HEK293T (cell line): ENCODE results near the gene LYSMD3.

ENCODE experiments used
- BHLHE40 ChIP-seq: fragments of 450-650 bp; IDR thresholded peaks from 2 replicates; pipeline ENCODE4 v1.6.1; 2016; ENCODE audit warnings: mild to moderate bottlenecking, moderate library complexity, borderline replicate concordance
- CTBP1 ChIP-seq: fragments of 450-650 bp; IDR thresholded peaks from 2 replicates; pipeline ENCODE4 v1.6.1; 2016; ENCODE audit warnings: borderline replicate concordance
- ELF4 ChIP-seq: fragments of 450-650 bp; IDR thresholded peaks from 2 replicates; pipeline ENCODE4 v1.6.1; 2017; ENCODE audit warnings: antibody characterized with exemption
- FOXA1 ChIP-seq: fragments of 450-650 bp; IDR thresholded peaks from 2 replicates; pipeline ENCODE4 v1.6.1; 2016; ENCODE audit warnings: mild to moderate bottlenecking
- FOXK2 ChIP-seq: fragments of 450-650 bp; IDR thresholded peaks from 2 replicates; pipeline ENCODE4 v1.6.1; 2016; ENCODE audit warnings: mild to moderate bottlenecking
- HDGF ChIP-seq: fragments of 450-650 bp; IDR thresholded peaks from 2 replicates; pipeline ENCODE4 v1.6.1; 2017; ENCODE audit warnings: antibody characterized with exemption, borderline replicate concordance
- LEF1 ChIP-seq: fragments of 450-650 bp; IDR thresholded peaks from 2 replicates; pipeline ENCODE4 v1.6.1; 2017; ENCODE audit warnings: mild to moderate bottlenecking, borderline replicate concordance
- PKNOX1 ChIP-seq: fragments of 450-650 bp; IDR thresholded peaks from 2 replicates; pipeline ENCODE4 v1.6.1; 2016
- SP1 ChIP-seq: fragments of 450-650 bp; IDR thresholded peaks from 2 replicates; pipeline ENCODE4 v1.6.1; 2017
- SUZ12 ChIP-seq: fragments of 450-650 bp; IDR thresholded peaks from 2 replicates; pipeline ENCODE4 v1.6.1; 2016; ENCODE audit warnings: mild to moderate bottlenecking
- TARDBP ChIP-seq: fragments of 450-650 bp; IDR thresholded peaks from 2 replicates; pipeline ENCODE4 v1.6.1; 2016

- TF ChIP-seq HDGF, result no peak
- TF ChIP-seq SP1, result no peak
- no peak for TF ChIP-seq BHLHE40
- TF ChIP-seq SUZ12, result no peak
- no peak for TF ChIP-seq FOXA1
- no peak for TF ChIP-seq ELF4
- no peak for TF ChIP-seq FOXK2
- no peak for TF ChIP-seq PKNOX1
- TF ChIP-seq LEF1, result no peak
- TF ChIP-seq CTBP1, result no peak
- TF ChIP-seq TARDBP, result no peak
Observed at GRCh38 chr5:90547072-90547536, 17.7 kb upstream of the LYSMD3 start.
